Measurements from ENCODE around the gene ILRUN.
"Not testable (repeated sequence)": the region's sequence is repeated elsewhere in the genome, so short reads cannot be mapped to it uniquely, and the experiment has no call there.

The ILRUN gene

GRCh38 chr6:34697544-34697836 is 923 bp upstream of the ILRUN start:
- no peak for DNase-seq (ENCODE audit: low read depth in 3 of 3)

- peak in 1 of 3 experiments; percentile 16 for DNase-seq (ENCODE audit: low read depth in 3 of 3)
These were observed 303 bp downstream of the ILRUN start for GRCh38 chr6:34696189-34696738.

GRCh38 chr6:34695729-34696188 is 808 bp downstream of the ILRUN start:
- no peak for DNase-seq (ENCODE audit: low read depth in 3 of 3)

- no peak for DNase-seq (ENCODE audit: low read depth in 3 of 3)
These were observed 4.3 kb downstream of the ILRUN start for GRCh38 chr6:34692280-34692679.

GRCh38 chr6:34689742-34690141 is 6.8 kb downstream of the ILRUN start:
- DNase-seq (ENCODE audit: low read depth in 3 of 3), result no peak

- no peak for DNase-seq (ENCODE audit: low read depth in 3 of 3)
These were observed 7.6 kb downstream of the ILRUN start for GRCh38 chr6:34688956-34689355.

GRCh38 chr6:34684919-34685318 is 11.6 kb downstream of the ILRUN start:
- DNase-seq (ENCODE audit: low read depth in 3 of 3), result no peak

- no peak for DNase-seq (ENCODE audit: low read depth in 3 of 3)
These were observed 12.2 kb downstream of the ILRUN start for GRCh38 chr6:34684364-34684763.

- no peak for DNase-seq (ENCODE audit: low read depth in 3 of 3)
These were observed 15.6 kb downstream of the ILRUN start for GRCh38 chr6:34680802-34681515.

- DNase-seq (ENCODE audit: low read depth in 3 of 3), result not testable (repeated sequence)
These were observed 16.3 kb downstream of the ILRUN start for GRCh38 chr6:34680313-34680712.

GRCh38 chr6:34679552-34680253 is 16.9 kb downstream of the ILRUN start:
- DNase-seq (ENCODE audit: low read depth in 3 of 3), result no peak

GRCh38 chr6:34676140-34676539 is 20.4 kb downstream of the ILRUN start:
- no peak for DNase-seq (ENCODE audit: low read depth in 3 of 3)

- DNase-seq (ENCODE audit: low read depth in 3 of 3), result not testable (repeated sequence)
These were observed 21.6 kb downstream of the ILRUN start for GRCh38 chr6:34674930-34675329.

- no peak for DNase-seq (ENCODE audit: low read depth in 3 of 3)
These were observed 22.3 kb downstream of the ILRUN start for GRCh38 chr6:34674268-34674639.

- no peak for DNase-seq (ENCODE audit: low read depth in 3 of 3)
These were observed 23.5 kb downstream of the ILRUN start for GRCh38 chr6:34673064-34673463.

- no peak for DNase-seq (ENCODE audit: low read depth in 3 of 3)
These were observed 23.9 kb downstream of the ILRUN start for GRCh38 chr6:34672657-34673043.

GRCh38 chr6:34671801-34672656 is 24.5 kb downstream of the ILRUN start:
- DNase-seq (ENCODE audit: low read depth in 3 of 3), result peak in 2 of 3 experiments; percentile 57 to 58

GRCh38 chr6:34671367-34671766 is 25.2 kb downstream of the ILRUN start:
- DNase-seq (ENCODE audit: low read depth in 3 of 3), result no peak

GRCh38 chr6:34668799-34669198 is 27.8 kb downstream of the ILRUN start:
- not testable (repeated sequence) for DNase-seq (ENCODE audit: low read depth in 3 of 3)

GRCh38 chr6:34667481-34668238 is 28.9 kb downstream of the ILRUN start:
- no peak for DNase-seq (ENCODE audit: low read depth in 3 of 3)

- no peak for DNase-seq (ENCODE audit: low read depth in 3 of 3)
These were observed 31.5 kb downstream of the ILRUN start for GRCh38 chr6:34665019-34665418.

Measured in stimulated activated CD4-positive, alpha-beta T cell treated with anti-CD3 and anti-CD28 coated beads, TNF-alpha, amount 100 ng/mL, for 4 hours (primary cell).